Smooth muscle cell of bladder (primary cell): ENCODE results near the gene CDKN2B-AS1. TPM values are rescaled to one million over a fixed set of nuclear protein-coding genes. Genes with fewer than 3 reads are reported as not detected.

Source experiments
- total RNA-seq: library from RNA; depleted of rRNA; stranded (reverse); fragments of >200 nt; gene quantifications from 2 replicates; pipeline ENCODE4 v1.2.3, GENCODE V29; 2014

CDKN2B-AS1 gene
- 3.6 and 4.8 TPM in 2 replicates for total RNA-seq

GRCh38 chr9:21994556-21995005 is at the start of gene CDKN2B-AS1:
CDKN2B-AS1 (plus strand) TSS chr9:21994791.

GRCh38 chr9:21993893-21994555 is 567 bp upstream of the CDKN2B-AS1 start, which contains the start of gene CDKN2A:
CDKN2A (minus strand) TSS chr9:21994392.

GRCh38 chr9:22008717-22009505 is 14.3 kb downstream of the CDKN2B-AS1 start, which contains the start of gene CDKN2B:
CDKN2B (minus strand) TSS chr9:22009305; CDS start chr9:22008953, 352 bp downstream.

Other genes with a start within 250 kb of the CDKN2B-AS1 start
- 16.8 and 23.1 TPM in 2 replicates for gene MTAP, start 192.2 kb upstream of the CDKN2B-AS1 start, total RNA-seq
- 9.5 and 10.1 TPM in 2 replicates for gene CDKN2A, start 399 bp upstream of the CDKN2B-AS1 start, total RNA-seq
- 18.5 and 37.2 TPM in 2 replicates for gene CDKN2B, start 14.5 kb downstream of the CDKN2B-AS1 start, total RNA-seq